ENCODE measurements around the gene MEIKIN.

Gene MEIKIN

DNA sequence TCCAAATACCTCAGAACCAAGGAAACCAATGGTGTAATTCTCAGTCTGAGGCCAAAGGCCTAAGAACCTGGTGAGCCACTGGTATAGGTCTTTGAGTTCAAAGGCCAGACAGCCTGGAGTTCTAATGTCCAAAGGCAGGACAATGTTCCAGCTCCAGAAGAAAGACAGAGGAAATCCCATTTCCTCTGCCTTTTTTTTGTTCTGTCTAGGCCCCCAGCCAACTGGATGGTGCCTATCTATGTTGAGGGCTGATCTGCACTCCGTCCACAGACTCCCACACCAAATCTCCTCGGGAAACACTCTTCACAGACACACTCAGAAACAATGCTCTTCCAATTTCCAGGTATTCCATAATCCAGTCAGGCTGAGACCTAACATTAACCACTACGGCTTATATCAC is 178.8 kb downstream of the MEIKIN start:
- DNase-seq, result no peak

DNA sequence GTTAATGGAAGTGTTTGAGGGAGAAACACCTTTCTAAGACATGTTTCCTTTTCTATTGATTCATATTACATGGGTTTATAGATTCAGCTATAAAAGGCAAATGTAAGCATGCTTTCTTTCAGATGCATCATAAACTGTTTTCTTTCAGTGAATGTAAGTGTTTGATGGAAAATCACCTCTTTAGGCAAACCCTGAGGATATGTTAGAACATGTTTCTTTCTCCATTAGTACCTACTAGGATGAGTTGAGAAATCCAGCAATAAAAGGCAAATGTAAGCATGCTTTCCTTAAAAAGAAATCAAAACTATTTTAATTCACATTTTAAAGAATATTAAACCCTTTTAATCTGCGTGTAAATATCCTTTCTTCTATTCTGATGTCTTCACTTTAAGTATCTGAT is 180.2 kb downstream of the MEIKIN start:
- no peak for DNase-seq

DNA sequence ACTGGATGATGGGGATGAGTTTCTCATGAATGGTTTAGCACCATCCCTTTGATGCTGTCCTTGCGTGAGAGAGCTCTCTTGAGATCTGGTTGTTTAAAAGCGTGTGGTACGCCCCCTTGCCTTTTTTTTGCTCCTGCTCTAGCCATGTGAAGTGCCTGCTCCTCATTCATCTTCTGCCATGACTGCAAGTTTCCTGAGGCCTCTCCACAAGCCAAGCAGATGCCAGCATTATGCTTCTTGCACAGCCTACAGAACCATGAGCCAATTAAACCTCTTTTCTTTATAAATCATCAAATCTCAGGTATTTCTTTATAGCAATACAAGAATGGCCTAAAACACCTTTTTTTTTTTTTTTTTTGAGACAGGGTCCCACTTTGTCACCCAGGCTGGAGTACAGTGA is 181.5 kb downstream of the MEIKIN start:
- DNase-seq, result no peak

DNA sequence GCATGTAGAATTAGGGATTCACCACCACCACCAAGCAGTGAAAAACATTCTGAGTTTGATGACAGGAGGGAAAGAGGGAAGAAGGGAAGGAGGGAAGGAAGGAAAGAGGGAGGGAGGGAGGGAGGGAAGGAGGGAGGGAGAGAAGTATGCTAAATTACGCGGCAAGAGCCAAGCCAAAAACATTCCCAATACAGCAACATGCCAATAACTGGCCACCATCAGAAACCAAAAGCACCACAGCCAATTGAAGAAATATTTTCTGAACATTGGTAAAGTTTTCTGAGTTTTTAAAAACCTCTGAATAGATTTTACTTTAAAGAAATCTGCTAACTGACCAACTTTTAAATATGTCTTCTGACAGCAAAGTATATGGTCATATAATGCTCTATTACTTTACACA is 184.7 kb downstream of the MEIKIN start:
- no peak for DNase-seq

DNA sequence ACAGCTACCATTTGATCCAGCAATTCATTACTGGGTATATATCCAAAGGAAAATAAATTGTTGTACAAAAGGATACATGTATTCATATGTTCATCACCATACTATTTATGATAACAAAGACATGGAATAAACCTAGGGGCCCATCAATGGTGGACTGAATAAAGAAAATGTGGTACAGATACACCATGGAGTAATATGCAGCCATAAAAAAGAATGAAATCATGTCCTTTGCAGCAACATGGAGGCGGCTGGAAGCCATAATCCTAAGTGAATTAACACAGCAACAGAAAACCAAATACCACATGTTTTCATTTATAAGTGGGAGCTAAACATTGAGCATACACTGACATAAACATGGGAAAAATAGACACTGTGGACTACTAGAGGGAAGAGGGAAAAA is 185.8 kb downstream of the MEIKIN start:
- no peak for DNase-seq

DNA sequence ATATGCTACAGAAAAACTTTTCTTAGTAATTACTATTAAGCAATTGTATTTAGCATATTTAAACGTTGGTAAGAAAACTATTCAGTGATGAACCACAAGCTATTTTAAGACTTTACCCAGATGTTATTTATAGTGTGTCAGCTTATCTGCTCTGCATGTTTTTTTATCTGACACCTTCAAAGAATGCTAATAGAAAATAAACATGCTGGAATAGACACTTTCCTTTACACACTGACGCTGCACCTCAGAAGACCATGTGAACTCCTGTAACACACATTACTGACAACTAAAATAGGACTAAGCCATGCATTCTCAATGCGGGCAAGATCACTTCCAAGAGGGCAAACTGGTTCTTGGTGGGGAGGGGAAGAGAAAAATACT is 187.0 kb downstream of the MEIKIN start:
- no peak for DNase-seq

DNA sequence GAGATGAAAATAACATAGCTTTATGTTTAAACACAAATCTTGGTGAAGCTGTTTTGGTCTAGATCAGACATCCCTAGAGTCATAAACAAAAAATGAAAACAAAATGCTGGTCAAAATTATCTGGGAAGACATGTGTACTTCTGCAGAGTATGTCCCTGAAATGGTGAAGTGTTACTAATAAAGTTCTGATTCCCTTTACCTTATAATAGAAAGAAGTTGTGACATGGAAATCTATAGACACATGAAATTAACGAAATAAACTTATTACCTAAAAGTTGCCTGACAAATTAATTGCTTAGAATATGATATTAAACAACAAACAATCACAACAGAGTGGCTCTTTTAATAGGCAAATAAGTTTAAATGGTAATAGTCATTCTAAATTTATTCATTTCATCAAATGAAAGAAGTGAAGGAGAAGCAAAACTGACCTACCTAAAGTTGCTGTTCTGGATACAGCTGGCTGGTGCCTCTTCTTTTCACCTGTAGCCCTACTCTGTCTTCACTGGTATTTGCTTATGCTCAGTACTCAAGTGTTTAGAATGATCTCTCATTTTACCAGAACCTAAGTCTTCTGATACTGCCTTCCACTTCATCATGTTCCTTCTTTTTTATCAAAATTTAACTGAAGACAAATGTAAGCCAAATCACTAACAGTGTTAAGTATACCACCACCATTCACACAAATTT is 187.5 kb downstream of the MEIKIN start:
- DNase-seq, result no peak

Data from MV-4-11 (cell line).